OCI-LY7 (cell line): ENCODE measurements around the gene GPR31.

Experiments
- EZH2phosphoT487 ChIP-seq: fragments of 200-600 bp; sonication (generic); IDR thresholded peaks from 2 replicates; pipeline ENCODE4 v1.6.1; 2018; ENCODE audit warnings: low read depth, borderline replicate concordance, mild to moderate bottlenecking, mixed run types, antibody characterized with exemption, low read length, moderate library complexity, mixed read lengths
- TF ChIP-seq, protein P1 (sequence below): fragments of 200-600 bp; sonication (generic); conservative IDR thresholded peaks from 2 replicates; pipeline ENCODE4 v1.5.1; 2014; ENCODE audit warnings: mild to moderate bottlenecking, antibody characterized with exemption, low read length, moderate library complexity, mixed read lengths

DNA sequence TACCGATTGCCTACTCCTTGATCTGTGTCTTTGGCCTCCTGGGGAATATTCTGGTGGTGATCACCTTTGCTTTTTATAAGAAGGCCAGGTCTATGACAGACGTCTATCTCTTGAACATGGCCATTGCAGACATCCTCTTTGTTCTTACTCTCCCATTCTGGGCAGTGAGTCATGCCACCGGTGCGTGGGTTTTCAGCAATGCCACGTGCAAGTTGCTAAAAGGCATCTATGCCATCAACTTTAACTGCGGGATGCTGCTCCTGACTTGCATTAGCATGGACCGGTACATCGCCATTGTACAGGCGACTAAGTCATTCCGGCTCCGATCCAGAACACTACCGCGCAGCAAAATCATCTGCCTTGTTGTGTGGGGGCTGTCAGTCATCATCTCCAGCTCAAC lies 21.4 kb downstream of the GPR31 start:
- TF ChIP-seq, protein P1, sequence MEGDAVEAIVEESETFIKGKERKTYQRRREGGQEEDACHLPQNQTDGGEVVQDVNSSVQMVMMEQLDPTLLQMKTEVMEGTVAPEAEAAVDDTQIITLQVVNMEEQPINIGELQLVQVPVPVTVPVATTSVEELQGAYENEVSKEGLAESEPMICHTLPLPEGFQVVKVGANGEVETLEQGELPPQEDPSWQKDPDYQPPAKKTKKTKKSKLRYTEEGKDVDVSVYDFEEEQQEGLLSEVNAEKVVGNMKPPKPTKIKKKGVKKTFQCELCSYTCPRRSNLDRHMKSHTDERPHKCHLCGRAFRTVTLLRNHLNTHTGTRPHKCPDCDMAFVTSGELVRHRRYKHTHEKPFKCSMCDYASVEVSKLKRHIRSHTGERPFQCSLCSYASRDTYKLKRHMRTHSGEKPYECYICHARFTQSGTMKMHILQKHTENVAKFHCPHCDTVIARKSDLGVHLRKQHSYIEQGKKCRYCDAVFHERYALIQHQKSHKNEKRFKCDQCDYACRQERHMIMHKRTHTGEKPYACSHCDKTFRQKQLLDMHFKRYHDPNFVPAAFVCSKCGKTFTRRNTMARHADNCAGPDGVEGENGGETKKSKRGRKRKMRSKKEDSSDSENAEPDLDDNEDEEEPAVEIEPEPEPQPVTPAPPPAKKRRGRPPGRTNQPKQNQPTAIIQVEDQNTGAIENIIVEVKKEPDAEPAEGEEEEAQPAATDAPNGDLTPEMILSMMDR, result no peak
- TF ChIP-seq EZH2phosphoT487, result no peak
